Neural progenitor cell (in vitro differentiated cells): ENCODE data around the gene MOGAT1. TPM values are rescaled to one million over a fixed set of nuclear protein-coding genes. Genes with fewer than 3 reads are reported as not detected.

Source experiments
- DNase-seq: peaks from one replicate; pipeline ENCODE4 v3.0.0-alpha.2; 2016; ENCODE audit warnings: low spot score
- H2AFZ ChIP-seq: fragments of 200-600 bp; sonication (generic); replicated peaks from 2 replicates; pipeline ENCODE4 v1.6.1; 2016; ENCODE audit warnings: antibody characterized with exemption
- H3F3A ChIP-seq: fragments of 200-600 bp; sonication (generic); 2 replicates; pipeline ENCODE4 v1.6.1; 2016; ENCODE audit warnings: antibody characterized with exemption, low read depth
- H3K27ac ChIP-seq: fragments of 200-600 bp; sonication (generic); 2 replicates; pipeline ENCODE4 v1.5.1; 2016; ENCODE audit warnings: mild to moderate bottlenecking
- H3K27me3 ChIP-seq: fragments of 200-600 bp; sonication (generic); 2 replicates; pipeline ENCODE4 v1.6.1; 2016; ENCODE audit warnings: mild to moderate bottlenecking, moderate library complexity
- H3K36me3 ChIP-seq: fragments of 200-600 bp; sonication (generic); 2 replicates; pipeline ENCODE4 v1.5.1; 2016
- H3K4me1 ChIP-seq: fragments of 200-600 bp; sonication (generic); 2 replicates; pipeline ENCODE4 v1.6.1; 2016; ENCODE audit warnings: mixed run types
- H3K4me2 ChIP-seq: fragments of 200-600 bp; sonication (generic); 2 replicates; pipeline ENCODE4 v1.6.1; 2016
- H3K4me3 ChIP-seq: fragments of 200-600 bp; sonication (generic); 2 replicates; pipeline ENCODE4 v1.5.1; 2016
- H3K79me2 ChIP-seq: fragments of 200-600 bp; sonication (generic); 2 replicates; pipeline ENCODE4 v1.6.1; 2016; ENCODE audit warnings: low read depth
- H3K9ac ChIP-seq: fragments of 200-600 bp; sonication (generic); 2 replicates; pipeline ENCODE4 v1.6.1; 2016
- H3K9me3 ChIP-seq: fragments of 200-600 bp; sonication (generic); 2 replicates; pipeline ENCODE4 v1.5.1; 2016; ENCODE audit warnings: low read depth
- H4K20me1 ChIP-seq: fragments of 200-600 bp; sonication (generic); 2 replicates; pipeline ENCODE4 v1.6.1; 2016; ENCODE audit warnings: low read depth
- H3K27ac Mint-ChIP-seq: 3 replicates; pipeline ENCODE4 v1.8.0; 2021; ENCODE audit warnings: mixed read lengths
- H3K27me3 Mint-ChIP-seq: 2 replicates; pipeline ENCODE4 v1.8.0; 2022; ENCODE audit warnings: low read depth, mild to moderate bottlenecking, inconsistent platforms, moderate library complexity, mixed read lengths; ENCODE audit not compliant: insufficient read depth
- H3K36me3 Mint-ChIP-seq: 3 replicates; pipeline ENCODE4 v1.8.0; 2021; ENCODE audit warnings: mixed read lengths
- H3K4me1 Mint-ChIP-seq: 3 replicates; pipeline ENCODE4 v1.8.0; 2021; ENCODE audit warnings: mixed read lengths
- H3K4me3 Mint-ChIP-seq: 3 replicates; pipeline ENCODE4 v1.8.0; 2021; ENCODE audit warnings: mild to moderate bottlenecking, moderate library complexity, mixed read lengths
- H3K9me3 Mint-ChIP-seq: 3 replicates; pipeline ENCODE4 v1.8.0; 2020; ENCODE audit warnings: mixed read lengths
- EZH2 ChIP-seq: fragments of 200-600 bp; sonication (generic); IDR thresholded peaks from 2 replicates; pipeline ENCODE4 v1.6.1; 2017; ENCODE audit warnings: antibody characterized with exemption, mild to moderate bottlenecking, moderate library complexity
- EZH2phosphoT487 ChIP-seq: fragments of 200-600 bp; sonication (generic); IDR thresholded peaks from 2 replicates; pipeline ENCODE4 v1.6.1; 2017; ENCODE audit warnings: antibody characterized with exemption
- total RNA-seq: library from RNA; depleted of rRNA; stranded (reverse); fragments of >200 nt; gene quantifications from 2 replicates; pipeline ENCODE4 v1.2.3, GENCODE V29; 2015; ENCODE audit warnings: low replicate concordance
- TF ChIP-seq, protein P1 (sequence below): fragments of 200-600 bp; sonication (generic); IDR thresholded peaks from 2 replicates; pipeline ENCODE4 v1.5.1; 2017; ENCODE audit warnings: antibody characterized with exemption, mild to moderate bottlenecking

MOGAT1 gene
- total RNA-seq, 1 donor from 2014 or later = 2.0 TPM

DNA sequence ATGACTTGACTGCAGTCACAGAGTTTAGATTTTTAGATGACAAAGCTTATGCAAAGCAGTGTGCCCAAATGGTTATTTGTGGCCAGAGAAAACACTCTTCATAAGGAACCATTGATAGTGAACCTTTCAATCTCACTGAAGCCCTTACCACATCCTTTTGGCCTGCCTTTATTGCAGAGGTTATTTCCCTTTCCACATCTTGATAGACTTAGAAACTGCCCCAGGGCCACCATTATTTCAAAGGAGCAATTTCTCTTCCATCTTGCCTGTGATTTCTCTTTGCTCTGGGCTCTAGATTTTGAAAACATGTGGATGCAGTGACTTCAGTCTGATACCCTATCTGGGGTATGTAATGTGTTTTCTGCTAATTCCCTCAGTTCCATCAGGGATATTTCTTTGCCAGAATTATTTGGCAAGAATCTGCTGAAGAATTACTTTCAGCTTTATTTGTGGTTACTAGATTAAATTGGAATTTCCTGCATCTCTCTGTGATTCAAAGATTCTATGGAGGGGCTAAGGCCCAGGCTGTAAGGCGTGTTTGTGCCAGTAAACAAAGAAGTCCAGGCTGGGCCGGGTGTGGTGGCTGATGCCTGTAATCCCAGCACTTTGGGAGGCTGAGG, 51.0 kb downstream of the MOGAT1 start:
- TF ChIP-seq, protein P1, sequence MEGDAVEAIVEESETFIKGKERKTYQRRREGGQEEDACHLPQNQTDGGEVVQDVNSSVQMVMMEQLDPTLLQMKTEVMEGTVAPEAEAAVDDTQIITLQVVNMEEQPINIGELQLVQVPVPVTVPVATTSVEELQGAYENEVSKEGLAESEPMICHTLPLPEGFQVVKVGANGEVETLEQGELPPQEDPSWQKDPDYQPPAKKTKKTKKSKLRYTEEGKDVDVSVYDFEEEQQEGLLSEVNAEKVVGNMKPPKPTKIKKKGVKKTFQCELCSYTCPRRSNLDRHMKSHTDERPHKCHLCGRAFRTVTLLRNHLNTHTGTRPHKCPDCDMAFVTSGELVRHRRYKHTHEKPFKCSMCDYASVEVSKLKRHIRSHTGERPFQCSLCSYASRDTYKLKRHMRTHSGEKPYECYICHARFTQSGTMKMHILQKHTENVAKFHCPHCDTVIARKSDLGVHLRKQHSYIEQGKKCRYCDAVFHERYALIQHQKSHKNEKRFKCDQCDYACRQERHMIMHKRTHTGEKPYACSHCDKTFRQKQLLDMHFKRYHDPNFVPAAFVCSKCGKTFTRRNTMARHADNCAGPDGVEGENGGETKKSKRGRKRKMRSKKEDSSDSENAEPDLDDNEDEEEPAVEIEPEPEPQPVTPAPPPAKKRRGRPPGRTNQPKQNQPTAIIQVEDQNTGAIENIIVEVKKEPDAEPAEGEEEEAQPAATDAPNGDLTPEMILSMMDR = no peak
- TF ChIP-seq EZH2 = no peak
- TF ChIP-seq EZH2phosphoT487 = no peak
- Mint-ChIP-seq H3K27ac (no peak overlapping the region), H3K4me3 (no peak overlapping the region), H3K27me3 (peaks cover 2% of the 10 kb centered on the region), H3K4me1 (no peaks in the 10 kb centered on the region), H3K36me3 (no peaks in the 10 kb centered on the region), H3K9me3 (peaks cover 3% of the 10 kb centered on the region)
- Histone ChIP-seq H3K4me2 (no peak overlapping the region), H2AFZ (no peak overlapping the region), H3K9me3 (no peaks in the 10 kb centered on the region), H3K4me1 (no peaks in the 10 kb centered on the region), H3K79me2 (no peaks in the 10 kb centered on the region), H3F3A (no peaks in the 10 kb centered on the region), H3K27me3 (no peaks in the 10 kb centered on the region), H4K20me1 (no peaks in the 10 kb centered on the region), H3K9ac (no peak overlapping the region), H3K27ac (no peak overlapping the region), H3K4me3 (no peak overlapping the region), H3K36me3 (no peaks in the 10 kb centered on the region)
- DNase-seq = no peak

DNA sequence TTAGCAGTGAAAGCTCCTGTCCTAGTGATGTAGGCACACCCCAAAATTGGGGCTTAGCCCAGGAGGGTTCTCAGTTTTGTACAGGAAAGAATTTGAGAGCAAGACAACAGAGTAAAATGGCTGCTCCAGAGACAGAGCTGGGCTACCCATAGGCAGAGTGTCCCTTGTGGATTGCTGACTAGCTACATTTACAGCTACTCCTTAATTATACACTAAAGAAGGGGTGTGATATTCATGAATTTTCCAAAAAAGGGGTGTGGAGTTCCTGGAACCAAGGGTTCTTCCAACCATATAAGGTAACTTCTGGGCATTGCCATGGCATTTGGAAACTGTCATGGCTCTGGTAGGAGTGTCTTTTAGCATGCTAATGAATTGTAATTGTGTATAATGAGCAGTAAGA, 52.8 kb downstream of the MOGAT1 start:
- Histone ChIP-seq H4K20me1 (no peaks in the 10 kb centered on the region), H3K4me1 (no peaks in the 10 kb centered on the region), H3K27ac (no peak overlapping the region), H3K4me2 (no peak overlapping the region), H3F3A (no peaks in the 10 kb centered on the region), H3K9ac (no peak overlapping the region), H2AFZ (no peak overlapping the region), H3K4me3 (no peak overlapping the region), H3K79me2 (no peaks in the 10 kb centered on the region), H3K36me3 (no peaks in the 10 kb centered on the region), H3K9me3 (no peaks in the 10 kb centered on the region), H3K27me3 (no peaks in the 10 kb centered on the region)
- DNase-seq = no peak
- Mint-ChIP-seq H3K4me3 (no peak overlapping the region), H3K4me1 (no peaks in the 10 kb centered on the region), H3K27ac (no peak overlapping the region), H3K9me3 (peaks cover 3% of the 10 kb centered on the region), H3K27me3 (no peaks in the 10 kb centered on the region), H3K36me3 (no peaks in the 10 kb centered on the region)
- TF ChIP-seq, protein P1 = no peak
- TF ChIP-seq EZH2phosphoT487 = no peak
- no peak for TF ChIP-seq EZH2

DNA sequence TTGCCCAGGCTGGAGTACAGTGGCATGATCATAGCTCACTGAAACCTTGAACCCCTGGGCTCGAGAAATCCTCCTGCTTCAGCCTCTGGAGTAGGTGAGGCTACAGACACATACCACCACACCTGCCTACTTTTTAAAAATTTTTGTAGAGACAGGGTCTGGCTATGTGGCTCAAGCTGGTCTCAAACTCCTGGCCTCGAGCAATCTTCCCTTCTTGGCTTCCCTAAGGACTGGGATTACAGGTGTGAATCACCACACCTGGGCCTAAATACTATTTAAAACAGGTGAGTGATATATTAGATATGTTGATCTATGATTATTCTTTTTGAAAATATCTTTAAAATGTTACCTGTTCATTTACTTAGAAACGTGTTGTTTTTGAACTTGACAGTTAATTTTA, 57.2 kb downstream of the MOGAT1 start:
- H3K27ac ChIP-seq = no peak overlapping the region
- no peaks in the 10 kb centered on the region for H3K4me1 ChIP-seq
- H3K9me3 ChIP-seq = no peaks in the 10 kb centered on the region
- no peak overlapping the region for H3K4me2 ChIP-seq
- Mint-ChIP-seq H3K4me3 (no peak overlapping the region), H3K27ac (no peak overlapping the region), H3K27me3 (no peaks in the 10 kb centered on the region), H3K4me1 (peaks cover under 1% of the 10 kb centered on the region), H3K36me3 (no peaks in the 10 kb centered on the region), H3K9me3 (no peaks in the 10 kb centered on the region)
- H3K79me2 ChIP-seq = no peaks in the 10 kb centered on the region
- DNase-seq = no peak
- TF ChIP-seq EZH2 (no peak), EZH2phosphoT487 (no peak)
- TF ChIP-seq, protein P1 = no peak
- H3K36me3 ChIP-seq = no peaks in the 10 kb centered on the region
- H3K27me3 ChIP-seq = no peaks in the 10 kb centered on the region
- no peak overlapping the region for H3K9ac ChIP-seq
- no peaks in the 10 kb centered on the region for H3F3A ChIP-seq
- H4K20me1 ChIP-seq = no peaks in the 10 kb centered on the region
- H2AFZ ChIP-seq = no peak overlapping the region
- H3K4me3 ChIP-seq = no peak overlapping the region
